GM18870 (cell line): ENCODE data around the gene NEXMIF.
"Not testable (repeated sequence)": the region's sequence is repeated elsewhere in the genome, so short reads cannot be mapped to it uniquely, and the experiment has no call there.

ENCODE experiments used
- ATAC-seq: cut with Tn5 transposase; IDR thresholded peaks from one replicate; pipeline ENCODE4 v1.9.1; 2021; ENCODE audit warnings: moderate library complexity; ENCODE audit not compliant: unreplicated experiment

Gene NEXMIF

DNA sequence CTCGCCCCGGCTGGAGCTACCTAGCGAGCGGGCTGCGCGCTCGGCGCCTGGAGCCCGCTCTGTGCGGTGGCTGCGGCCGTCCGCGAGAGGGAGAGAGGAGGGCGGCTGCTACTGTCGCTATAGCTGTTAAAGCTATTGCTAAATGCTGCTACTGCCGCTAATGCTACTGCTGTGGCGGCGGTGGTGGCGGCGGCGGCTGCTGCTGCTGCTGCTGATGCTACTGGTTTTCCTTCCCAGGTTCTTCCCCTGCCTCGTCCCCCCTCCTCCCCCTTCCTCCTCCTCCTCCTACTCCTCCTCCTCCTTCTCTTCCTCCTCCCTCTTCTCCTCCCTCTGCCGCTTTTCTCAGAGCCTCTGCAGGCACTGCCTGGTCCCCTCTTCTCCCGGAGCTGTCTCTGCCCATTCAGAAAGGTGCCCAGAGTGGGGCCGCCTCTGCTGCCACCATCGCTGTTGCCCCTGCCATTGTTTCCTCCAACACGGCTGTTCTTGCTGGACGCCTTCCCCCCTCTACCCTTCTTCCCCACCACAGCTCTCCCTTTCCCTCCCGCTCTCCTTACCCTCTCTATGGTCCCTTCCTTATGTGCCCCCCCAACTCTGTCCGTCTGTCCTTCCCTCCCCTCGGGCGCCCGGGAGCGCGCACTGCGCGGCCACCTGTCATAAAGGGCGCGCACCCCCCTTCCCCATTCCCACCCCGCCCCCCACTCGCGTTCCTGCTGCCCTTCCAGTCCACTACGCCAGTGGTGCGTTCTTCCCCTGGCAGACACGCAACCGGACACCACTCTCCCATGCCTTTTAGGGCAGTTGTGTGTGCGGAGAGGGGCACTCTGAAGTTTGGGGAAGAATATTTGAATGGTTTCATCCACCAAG, at the start of gene NEXMIF:
Gene NEXMIF, minus strand, starts transcription at position 228 of the 864 bp plus-strand sequence.
- ATAC-seq, result peak; percentile 39

DNA sequence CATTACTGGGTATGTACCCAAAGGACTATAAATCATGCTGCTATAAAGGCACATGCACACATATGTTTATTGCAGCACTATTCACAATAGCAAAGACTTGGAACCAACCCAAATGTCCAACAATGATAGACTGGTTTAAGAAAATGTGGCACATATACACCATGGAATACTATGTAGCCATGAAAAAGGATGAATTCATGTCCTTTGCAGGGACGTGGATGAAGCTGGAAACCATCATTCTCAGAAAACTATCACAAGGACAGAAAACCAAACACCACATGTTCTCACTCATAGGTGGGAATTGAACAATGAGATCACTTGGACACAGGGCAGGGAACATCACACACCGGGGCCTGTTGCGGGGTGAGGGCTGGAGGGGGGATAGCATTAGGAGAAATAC, 36.7 kb upstream of the NEXMIF start:
- ATAC-seq, result not testable (repeated sequence)

DNA sequence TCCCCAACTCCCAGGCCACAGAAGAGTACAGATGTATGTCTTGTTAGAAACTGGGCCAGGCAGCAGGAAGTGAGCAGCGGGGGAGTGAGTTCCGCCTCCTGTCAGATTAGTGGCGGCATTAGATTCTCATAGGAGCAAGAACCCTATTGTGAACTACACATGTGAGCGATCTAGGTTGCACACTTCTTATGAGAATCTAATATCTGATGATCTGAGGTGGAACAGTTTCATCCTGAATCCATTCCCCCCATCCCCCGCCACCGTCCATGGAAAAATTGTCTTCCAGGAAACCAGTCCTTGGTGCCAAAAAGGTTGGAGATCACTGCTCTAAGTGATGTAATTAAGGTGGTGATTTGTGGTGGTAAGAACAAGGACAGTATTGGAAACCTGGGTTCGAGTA, 24.5 kb upstream of the NEXMIF start:
- ATAC-seq, result no peak

DNA sequence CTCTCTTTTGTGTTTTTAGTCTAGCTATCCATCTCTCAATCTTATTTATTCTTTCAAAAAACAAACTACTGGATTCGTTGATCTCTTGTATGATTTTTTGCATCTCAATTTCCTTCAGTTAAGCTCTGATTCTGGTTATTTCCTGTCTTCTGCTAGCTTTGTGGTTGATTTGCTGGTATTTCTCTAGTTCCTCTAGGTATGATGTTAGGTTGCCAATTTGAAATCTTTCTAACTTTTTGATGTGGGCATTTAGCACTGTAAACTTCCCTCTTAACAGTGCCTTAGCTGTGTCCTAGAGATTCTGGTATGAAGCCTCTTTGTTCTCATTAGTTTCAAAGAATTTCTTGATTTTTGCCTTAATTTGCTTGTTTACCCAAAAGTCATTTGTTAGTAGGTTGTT, 15.2 kb upstream of the NEXMIF start:
- ATAC-seq, result no peak

DNA sequence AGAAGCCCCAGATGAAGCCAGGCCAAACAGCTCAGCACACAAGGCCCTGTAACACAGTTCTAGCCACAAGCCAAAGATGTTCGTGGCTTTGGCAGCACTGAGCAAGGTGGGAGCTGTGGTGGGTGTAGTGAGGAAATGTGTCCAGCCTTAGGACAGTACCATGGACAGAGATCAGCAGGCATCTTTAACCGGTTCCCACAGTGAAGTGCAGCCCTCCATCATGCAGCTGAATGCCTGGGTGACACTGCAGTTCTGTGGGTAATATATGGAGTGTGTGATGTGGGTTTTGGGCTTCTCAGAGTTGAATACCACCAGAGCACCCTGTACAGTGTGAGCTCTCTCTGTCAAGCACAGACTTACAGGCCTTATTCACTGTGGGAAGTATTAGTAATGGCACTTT, 6.0 kb upstream of the NEXMIF start:
- ATAC-seq, result no peak

DNA sequence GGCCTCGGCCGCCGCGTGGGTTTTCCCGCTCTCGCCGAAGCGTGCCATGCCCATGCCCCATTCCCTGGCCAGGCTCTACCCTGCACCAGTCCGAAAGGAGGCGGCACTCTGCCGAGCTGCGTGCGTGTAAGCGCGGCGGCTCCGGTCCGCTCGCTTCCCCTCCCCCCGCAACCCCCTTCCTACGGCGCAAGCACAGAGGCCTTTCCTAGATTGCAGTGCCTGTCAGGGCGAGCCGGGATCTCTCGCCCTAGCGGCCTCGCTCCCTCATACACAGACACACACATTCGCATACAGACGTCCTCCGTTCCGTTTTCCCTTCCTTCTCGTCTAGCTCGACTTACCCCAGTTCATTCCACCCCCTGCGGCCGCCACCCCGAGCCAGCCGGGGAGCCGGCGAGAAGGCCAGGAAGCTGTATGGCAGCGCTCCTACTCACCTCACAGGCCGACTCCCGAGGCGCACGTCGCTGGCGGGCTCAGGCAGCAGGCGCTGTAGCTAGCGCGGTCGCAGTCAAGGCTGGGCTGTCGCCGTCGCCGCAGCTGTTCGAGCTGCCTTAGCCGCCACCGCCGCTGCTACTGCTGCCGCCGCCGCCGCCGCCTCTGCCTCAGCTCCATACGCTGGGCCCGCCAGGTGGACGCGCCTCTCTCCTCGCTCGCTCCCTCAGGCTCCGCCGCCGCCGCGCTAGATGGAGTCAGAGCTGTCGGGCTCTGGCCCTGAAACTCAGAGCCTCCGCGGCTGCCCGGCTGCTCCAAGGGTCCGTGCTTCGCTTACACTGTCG, 615 bp downstream of the NEXMIF start:
- peak; percentile 38 for ATAC-seq

DNA sequence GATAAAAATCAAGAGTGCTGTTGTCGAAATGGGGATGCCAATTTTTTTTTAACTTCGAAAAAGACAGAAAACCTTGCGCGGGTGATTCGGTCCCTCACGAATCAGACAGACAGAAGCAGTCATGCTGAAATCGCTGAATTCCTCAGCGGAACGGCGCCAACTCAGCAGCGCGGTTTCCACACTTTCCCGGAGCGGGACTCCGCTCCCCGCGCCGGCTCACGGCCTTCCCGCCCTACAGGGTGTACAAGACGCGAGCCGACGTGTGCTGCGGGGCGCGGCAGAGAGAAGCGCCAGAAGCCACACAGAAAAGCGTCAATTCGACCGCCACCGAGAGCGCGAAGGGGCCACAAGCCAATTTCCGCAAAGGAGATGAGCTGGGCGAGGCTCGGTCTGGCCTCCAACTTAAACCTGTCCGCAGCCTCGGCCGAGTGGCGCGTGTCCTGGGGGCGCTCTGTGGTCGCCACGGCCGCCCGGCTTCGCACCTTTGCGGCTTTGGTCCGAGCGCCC, 1.3 kb downstream of the NEXMIF start:
- ATAC-seq, result peak; percentile 2

DNA sequence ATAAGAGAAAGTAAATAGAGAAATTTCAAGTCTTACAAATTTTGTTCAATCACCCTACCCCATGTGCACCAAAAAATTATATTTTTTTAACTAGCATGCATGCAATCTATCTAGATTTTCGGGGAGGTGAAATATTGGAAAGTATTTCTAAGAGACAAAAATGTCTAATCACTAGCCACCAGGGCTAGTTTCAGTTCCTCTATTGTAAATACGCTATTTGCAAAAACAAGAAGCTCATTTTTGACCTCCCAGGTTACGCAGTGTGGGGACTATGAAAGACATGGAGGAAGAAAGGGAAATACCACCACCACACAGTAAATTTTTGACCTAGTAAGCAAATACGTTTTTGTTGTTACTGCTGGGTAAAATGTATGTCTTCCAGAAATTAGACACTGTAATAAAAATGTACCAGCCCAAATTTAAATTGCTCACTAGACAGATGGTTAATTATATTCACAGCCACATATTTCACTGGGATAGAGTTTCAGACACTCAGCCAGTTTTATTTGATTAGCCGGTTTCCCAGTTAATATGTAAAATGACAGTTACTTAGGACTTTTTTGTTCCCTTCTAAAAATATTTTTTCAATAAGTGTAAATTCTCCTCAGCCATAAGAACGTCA, 2.2 kb downstream of the NEXMIF start:
- peak; percentile 86 for ATAC-seq

DNA sequence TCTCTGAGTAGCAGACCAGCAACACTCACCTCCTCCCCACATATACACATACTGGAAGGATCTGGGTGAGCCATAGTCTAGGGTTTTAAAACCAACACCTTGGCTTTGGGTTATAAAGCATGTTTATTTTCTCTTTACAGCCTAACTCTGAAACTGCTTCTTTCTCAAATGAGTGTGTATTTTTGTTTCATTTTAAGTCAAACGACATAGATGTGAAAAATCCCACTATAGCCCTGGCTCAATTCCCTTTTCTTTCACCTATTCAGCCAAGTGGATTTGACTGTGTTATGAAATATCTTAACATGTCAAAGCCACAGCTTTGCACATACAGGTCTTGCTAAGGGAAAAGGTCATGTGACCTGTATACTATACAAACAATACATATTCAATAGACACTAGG, 13.8 kb downstream of the NEXMIF start:
- ATAC-seq, result peak; percentile 84

DNA sequence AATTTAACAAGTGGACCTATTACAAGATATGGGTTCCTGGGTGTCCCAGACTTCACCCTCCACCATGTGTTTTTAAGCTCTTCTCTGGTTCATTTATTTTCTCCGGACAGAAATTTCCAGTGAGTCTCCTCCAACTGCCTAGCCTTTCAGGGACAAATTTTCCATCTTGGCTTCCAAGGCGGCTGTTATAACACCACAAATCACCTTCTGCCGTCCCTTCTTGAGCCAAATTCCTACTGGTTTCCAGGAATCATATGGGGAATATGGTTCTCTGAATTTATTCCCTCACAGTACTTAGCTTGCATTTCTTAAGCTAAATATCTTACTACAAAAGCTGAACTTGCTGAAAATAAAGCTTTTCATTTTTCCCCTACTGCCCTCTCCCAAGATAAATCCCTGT, 18.8 kb downstream of the NEXMIF start:
- ATAC-seq, result no peak

DNA sequence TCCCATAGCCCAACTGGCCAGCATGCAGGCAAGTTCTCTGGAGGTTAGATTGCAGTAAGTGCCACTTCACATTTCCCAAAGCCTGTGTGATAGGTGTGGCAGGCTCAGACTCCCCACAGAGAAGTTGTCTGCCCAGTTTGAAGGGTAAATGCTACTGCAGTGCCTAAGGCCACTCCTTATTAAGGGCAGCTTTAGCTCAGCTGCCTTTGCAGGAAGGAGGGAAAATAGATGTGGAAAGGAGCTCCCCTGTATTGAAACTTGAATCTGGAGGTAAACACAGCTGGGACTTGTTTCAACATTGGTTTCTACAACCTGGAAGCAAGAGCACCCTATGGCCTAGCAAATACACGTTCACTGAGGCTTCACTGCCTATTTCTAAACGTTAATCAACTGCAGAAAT, 22.4 kb downstream of the NEXMIF start:
- no peak for ATAC-seq

DNA sequence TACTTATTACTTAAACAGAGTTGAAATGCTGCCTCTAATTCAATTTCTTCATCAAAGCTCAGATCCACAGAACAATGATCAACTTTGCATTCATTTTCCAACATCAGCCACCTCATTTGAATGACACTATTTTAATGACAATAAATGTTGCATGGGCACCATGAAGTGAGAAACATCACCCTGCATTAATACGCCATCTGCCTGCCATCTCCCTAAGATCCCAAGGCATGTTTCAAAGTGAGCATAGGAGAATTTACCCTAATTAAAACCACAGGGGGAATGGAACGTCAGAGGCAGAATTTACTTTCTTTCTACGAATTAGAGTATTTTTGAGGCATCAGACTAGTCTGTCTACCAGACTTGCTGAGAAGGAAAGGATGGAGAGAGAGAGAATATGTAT, 32.7 kb downstream of the NEXMIF start:
- ATAC-seq, result no peak

DNA sequence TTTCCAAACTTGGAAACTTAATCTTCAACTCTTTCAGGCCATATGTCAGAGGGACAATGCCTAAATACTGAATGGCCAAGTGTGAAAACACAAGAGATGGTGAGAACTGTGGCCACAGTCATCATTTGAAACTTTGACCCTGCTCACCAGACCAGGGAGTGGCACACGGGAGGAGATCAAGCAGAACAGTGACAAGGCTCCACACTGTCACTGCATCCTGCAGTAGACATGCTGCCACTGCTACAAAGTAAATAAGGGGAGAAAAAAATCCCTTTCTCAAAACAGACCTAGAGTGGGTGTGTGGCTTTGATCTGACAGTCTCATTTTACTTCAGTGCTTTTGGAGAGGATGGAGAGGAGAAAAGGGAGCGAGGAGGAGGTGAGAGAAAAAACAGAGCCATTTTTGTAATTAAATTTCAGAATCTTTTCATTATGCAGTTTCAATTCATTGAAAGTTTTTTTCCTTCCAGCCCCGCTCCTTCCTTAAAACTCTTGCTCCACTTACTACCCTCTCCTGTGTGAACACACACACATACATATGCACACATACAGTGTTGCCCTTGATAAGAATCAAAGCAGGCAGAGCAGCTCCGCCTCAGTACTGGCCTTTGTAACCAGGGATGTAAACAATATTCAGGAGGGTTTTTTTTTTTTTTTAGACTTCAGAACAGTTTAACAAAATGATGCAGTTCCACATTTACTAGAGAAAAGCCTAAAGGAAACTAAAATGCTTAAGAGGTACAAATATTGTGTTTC, 34.4 kb downstream of the NEXMIF start:
- peak; percentile 97 for ATAC-seq

DNA sequence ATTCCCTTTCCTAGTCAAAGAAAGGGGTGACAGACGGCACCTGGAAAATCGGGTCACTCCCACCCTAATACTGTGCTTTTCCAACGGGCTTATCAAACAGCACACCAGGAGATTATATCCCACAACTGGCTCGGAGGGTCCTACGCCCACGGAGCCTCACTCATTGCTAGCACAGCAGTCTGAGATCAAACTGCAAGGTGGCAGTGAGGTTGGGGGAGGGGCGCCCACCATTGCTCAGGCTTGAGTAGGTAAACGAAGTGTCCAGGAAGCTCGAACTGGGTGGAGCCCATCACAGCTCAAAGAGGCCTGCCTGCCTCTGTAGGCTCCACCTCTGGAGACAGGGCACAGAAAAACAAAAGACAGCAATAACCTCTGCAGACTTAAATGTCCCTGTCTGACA, 42.9 kb downstream of the NEXMIF start:
- not testable (repeated sequence) for ATAC-seq

DNA sequence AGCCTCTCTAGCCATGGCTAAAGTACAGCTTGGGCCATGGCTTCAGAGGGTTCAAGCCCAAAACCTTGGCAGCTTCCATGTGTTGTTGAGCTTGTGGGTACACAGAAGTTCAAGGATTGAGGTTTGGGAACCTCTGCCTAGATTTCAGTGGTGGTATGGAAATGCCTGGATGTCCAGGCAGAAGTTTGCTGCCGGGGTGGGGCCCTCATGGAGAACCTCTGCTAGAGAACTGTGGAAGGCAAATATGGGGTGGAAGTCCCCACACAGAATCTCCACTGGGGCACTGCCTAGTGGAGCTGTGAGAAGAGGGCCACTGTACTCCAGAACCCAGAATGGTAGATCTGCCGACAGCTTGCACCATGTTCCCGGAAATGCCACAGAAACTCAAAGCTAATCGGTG, 59.5 kb downstream of the NEXMIF start:
- no peak for ATAC-seq

DNA sequence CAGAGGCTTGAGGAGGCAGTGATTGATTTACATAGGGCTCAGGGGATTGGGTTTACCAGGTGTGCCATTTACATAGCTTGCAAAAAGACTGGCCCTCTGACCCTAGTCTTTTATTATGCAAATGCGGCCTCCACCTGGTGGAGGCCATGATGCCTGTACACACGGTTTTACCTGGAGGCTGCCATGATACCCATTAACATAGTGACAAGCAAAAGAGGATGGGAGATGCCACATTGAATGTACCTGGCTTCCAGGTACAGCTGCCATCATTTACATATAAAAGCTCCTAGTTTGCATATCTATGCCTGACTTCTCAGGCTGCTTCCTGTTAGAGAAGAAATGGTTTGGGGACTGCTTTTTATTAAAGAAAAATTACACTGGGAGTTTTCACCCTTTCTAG, 72.0 kb downstream of the NEXMIF start:
- ATAC-seq, result no peak

DNA sequence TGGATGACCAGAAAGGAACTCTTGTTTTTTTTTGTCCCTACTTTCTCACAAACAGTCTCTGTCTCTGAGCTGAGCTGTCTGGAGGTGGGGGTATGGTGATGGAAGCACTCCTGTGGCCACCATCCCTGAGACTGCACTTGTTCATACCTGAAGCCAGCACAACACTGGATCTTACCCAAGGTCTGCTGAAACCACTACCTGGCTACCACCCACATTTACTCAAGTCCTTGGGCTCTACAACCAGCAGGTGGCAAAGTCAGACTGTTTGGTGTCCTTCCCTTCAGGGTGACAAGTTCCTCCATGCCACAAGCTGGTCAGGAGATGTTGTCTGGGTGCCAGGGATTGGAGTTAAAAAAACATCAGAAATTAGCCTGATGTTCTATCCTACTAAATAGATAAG, 89.7 kb downstream of the NEXMIF start:
- ATAC-seq, result no peak

DNA sequence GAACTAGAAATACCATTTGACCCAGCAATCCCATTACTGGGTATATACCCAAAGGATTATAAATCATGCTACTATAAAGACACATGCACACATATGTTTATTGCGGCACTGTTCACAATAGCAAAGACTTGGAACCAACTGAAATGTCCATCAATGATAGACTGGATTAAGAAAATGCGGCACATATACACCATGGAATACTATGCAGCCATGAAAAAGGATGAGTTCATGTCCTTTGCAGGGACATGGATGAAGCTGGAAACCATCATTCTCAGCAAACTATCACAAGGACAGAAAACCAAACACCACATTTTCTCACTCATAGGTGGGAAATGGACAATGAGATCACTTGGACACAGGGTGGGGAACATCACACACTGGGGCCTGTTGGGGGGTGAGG, 105.5 kb downstream of the NEXMIF start:
- ATAC-seq, result not testable (repeated sequence)

DNA sequence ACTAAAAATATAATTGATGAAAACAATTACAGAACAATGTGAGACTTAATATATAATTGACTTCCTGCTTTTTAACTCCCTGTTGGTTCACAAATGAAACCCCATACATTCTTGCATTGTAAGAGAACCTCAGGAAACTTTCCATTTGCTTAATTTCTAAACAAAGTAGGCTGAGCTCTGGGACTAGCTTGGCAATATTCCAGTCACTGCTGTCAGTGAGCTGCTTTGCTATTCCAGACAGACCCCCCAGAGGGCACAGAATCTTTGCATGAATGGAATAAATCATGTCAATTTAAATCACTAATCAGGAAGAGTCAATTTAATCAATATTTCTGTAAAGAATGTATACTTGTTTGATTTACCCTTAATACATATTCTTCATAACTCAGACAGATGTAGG, 110.6 kb downstream of the NEXMIF start:
- no peak for ATAC-seq

DNA sequence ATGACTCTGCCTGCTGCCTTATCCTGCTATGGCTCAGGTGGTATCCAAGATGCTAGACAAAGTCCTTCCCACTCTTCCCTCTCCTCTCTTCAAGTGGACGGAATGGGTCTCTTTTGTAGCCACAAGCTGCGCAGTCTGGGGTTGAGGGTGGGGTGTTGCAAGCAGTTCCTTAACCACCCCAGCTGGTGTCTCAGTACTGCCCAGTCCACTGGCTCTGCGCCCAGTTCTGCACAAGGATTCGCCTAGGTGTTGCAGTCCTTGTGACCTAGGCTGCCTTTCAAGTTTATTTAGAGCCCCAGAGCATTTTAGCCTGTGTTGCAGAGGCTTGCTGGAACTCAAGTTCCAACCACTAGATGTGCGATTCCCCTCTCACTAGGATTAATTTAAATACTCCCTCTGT, 120.7 kb downstream of the NEXMIF start:
- ATAC-seq, result no peak

DNA sequence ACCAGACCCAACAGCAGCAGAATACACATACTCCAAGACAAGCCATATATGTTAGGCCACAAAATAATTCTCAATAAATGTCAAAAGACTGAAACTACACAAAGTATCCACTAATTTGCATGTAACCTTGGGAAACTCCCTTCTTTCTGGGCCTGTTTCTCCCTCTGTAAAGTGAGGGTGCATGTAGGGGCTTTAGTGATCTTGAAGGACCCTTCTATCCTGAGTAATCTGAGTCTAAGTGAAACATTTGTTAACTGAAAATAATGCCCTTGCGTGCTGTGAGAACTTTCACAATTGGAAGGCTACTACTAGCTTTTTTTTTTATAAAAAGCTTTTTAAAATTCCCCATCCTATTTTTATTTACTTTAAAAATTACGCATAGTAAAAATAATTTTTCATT, 125.2 kb downstream of the NEXMIF start:
- ATAC-seq, result no peak
